Stimulated activated CD4-positive, alpha-beta T cell treated with anti-CD3 and anti-CD28 coated beads, TNF-alpha, amount 100 ng/mL, for 1 hour (primary cell): ENCODE data around the gene SUSD4.

Experiments used
- DNase-seq, 3 donors: peaks; one replicate each; pipeline ENCODE4 v3.0.0-alpha.2; 2020; ENCODE audit warnings: low read depth in 3 of 3, low spot score in 1 of 3

The SUSD4 gene

DNA sequence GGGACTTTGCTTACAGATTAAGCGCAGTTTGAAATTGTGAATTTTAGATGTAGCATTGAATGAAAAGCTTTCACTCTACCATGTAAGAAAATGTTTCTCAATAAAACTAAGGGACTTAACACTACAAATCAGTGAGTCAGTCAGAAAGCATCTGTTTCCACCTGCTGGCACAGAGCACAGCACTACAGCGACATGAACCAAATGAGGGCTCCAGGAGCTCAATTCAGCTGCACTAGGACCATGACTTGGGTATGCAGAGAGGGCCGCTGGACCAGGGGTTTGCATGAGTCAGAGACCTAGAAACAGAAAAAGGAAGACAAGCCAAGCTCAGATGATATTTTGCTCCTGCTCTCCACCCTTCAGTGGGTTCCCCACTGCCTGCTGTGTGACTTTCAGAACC is 5.2 kb downstream of the SUSD4 start:
- no peak for DNase-seq

DNA sequence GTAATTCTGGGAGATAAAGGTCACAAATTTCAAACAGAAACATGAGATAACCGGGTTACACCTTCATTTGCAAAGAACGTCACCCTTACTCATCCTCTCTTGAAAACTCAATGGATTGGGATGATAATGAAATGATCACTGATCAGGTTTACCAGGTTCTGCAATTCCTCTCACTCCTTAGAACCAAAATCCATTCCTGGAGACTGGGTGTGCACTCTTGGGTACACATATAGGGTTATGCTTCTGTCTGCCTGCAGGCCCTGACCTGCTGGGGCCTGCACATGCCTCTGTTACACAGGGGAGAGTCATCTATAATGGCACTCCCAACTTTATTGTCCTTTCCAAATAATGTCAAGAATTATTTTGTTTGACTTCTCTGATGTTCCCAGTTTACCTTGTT is 8.3 kb downstream of the SUSD4 start:
- no peak for DNase-seq

DNA sequence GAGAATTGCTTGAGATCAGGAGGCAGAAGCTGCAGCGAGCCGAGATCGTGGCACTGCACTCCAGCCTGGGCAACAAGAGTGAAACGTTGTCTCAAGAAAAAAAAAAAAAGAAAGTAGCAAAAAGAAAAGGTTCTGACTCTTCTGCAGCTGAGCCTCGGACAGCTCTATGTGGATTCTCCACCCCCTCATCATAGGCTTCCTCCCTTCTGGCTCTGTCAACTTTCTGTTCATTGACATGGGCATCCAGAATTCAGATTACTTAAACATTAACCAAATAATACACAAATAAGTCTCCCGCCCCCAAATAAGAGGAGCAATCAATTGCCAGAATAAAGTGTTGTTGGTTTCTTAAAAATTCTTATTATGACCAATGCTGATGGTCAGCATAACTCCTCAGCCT is 10.0 kb downstream of the SUSD4 start:
- no peak for DNase-seq

DNA sequence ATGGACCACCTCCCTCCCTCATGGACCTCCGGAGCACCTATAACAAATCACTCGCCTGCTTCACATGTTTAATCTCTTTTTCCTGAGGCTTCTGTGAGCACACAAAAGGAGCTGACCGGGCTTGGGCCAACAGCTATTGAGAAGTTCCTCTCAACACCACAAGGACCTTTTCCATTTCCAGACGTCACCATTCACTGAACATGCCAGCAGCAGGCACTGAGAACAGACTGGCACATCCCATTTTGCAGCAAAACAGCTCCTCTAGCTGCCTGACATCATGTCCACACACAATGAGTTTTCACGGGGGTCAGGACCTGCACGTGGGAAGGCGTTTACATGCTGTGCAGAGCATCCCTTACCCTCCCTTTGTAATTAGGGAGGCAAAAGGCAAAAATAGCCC is 11.0 kb downstream of the SUSD4 start:
- DNase-seq: no peak

DNA sequence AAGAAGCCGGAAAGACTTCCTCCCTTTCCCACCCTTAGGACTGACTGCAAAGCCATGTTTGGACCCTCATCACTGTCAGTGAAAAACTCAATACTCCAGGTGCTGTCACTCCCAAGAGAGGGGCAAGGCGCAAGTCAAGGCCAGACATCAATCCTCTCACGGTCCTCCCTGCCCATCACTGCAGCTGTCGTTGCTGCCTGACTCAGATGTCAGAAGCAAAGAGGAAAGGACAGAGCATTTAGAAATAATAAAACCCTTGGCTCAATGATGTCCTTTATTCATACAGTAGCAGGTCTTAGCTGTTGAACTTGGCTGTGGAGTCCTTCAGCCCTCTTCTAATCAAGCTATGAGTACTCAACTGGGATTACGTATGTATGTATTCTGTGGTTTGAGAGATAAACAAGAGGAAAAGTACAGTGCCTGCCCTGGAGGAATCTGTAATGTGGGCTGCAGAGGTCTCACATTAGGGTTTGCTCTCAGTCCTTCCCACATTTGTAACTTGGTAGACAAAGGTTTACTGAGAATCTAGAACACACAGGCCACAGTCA is 13.5 kb downstream of the SUSD4 start:
- no peak for DNase-seq

DNA sequence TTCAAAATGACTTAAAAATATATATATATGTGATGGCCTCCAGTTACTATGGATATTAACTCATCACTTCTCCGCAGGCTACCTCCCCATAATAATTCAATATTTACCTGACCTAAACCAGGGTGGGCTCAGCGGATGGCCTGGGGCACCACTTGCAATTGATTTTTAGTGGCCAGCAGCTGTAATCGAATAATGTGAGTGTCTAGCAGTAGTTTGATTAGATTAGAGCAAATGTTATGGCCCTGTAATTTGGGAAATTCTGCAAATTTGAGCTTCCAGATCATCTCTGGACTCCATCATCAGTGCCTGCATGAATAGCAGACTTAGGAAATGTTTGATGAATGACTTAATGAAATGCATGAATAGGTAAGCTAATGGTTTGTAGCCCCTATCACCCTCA is 14.7 kb downstream of the SUSD4 start:
- no peak for DNase-seq

DNA sequence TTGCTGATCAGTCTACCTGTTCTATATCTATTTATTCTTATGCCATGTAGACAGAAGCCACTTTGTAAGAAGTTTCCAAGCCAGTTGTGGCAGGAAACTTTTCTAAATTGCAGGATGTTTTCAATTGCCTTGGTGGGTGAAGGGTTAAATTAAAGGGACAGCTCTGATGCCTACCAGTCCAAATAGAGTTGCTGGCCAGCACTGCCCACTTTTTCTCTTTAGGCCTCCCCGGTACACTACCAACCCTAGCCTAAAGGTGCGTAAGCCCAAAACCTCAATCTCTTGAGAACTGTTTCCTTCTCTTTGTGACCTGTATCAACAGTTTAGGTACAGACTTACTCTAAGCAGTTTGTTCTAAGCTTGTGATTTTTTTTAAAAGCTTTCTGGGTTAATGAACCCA is 15.5 kb downstream of the SUSD4 start:
- no peak for DNase-seq

DNA sequence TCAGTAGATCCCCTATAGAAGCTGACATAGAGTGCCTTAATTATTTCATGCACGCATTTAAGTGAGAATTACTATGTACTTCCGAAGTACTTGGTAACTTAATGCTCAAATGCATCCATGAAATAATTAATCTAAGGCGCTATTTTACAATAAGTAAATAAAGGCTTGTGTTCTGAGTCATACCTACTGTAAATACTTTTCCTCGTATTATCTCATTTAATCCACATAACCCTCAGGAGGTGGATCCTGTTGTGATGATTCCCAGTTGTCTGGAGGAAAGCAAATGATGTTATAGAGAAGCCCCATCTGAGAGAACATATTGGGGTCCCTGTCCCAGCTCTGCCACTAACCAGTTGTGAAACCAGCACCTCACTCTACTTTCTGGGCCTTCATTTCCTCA is 16.4 kb downstream of the SUSD4 start:
- no peak for DNase-seq

DNA sequence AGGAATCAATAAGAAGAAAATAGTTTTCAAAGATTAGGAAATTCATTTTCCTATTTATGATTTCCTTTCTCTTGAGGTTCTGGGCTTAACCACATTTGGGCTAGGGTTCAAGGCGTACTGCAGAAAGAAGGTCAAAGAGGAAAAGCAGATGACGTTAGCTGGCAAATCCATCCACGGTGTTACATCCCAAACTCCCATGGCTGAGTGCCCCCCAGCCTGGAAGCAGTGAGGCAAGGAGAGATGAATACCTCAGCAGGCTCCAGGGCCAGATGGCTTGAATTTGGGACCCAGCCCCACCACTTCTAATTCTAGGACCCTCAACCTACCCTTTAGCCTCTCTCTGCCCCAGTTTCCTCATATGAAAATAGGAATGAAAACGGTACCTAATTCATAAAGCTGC is 17.7 kb downstream of the SUSD4 start:
- no peak for DNase-seq

DNA sequence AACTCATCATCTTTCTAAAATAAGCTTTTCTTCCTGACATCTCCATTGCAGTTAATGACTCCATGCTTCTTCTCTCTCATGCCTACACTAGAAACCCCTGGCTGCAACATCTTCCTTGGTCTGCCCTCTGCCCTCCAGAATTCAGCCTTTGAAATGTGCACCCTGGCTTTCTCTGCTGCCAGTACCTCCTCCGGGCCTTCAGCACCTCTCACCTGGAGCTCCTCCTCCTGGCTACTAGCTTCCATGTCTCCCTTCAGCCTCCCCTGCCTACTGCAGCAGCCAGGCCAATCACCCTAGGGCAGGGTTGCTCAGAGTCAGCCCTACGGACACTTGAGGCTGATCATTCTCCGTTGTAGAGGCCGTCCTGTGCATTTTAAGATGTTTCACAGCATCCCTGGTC is 18.3 kb downstream of the SUSD4 start:
- no peak for DNase-seq

DNA sequence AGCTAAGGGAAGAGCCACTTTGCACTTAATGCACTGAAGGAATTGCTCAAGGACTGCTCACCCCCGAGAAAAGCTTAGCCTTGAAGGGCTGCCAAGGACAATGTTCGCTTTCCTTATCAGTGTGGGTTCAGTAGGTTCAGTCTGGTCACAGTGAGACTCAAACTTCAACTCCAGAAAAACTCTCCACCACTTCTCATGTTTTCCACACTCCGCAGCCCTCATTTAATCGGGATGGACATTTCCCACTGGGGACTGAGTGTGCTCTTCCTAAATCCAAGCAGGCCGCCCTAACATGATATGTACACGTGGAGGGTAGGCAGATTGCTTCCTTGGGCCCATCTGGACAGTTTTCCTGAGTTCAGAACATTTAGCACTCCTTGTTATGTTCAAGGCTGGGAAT is 19.5 kb downstream of the SUSD4 start:
- DNase-seq: no peak

DNA sequence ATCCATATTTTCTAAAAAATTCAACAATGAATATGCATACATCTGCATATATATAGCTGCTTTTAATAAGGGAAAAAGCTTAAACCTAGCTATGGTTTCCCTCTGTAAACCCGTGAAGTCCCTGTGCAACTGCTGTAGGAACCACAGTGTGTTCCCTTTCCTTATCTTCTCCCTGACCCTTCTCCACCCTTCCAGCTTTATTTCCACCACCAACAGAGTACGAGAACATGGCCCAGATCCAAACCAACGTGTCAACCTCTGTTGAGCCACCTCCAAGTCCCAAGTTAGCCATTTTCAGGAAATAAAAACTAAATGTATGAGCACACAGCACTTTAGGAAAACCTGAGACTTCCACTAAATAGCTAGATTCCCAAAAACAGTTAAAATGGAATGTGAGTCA is 20.3 kb downstream of the SUSD4 start:
- DNase-seq: no peak

DNA sequence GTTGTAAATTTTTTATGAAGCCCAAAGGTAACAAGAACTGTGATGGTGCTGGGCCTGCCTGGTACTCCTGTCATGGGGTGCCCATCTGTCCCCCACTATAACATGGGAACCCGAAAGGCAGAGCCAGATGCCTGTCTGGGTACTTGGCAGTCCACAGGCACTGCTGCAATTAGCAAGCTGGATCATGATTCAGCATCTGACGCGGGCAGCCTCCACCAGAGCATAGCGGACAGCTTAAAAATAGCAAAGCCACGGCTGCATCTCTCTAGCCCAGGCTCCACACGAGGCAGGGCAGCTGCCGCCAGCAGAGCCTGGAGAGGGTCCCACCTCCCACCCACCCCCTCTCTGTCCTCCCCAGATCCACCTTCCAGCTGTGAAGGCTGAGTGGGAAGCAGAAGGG is 22.9 kb downstream of the SUSD4 start:
- DNase-seq: no peak

DNA sequence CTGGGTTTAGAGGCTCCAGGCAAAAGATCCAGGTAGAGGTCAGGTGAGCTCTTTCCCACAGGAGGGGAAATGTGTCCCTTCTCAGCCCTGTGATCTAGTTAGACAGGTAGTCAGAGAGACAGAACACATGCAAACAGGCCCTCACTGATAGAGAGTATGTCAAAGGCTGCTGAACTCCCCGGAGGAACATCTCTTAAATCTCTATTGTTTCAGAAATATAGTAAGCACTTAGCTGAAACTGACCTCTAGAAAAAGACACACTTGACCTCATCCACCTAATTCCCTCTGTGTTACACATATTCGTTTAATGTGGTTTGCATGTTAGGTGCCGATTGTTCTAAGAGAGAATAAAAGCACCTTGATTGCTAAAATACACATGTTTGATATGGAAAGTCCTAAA is 23.3 kb downstream of the SUSD4 start:
- DNase-seq: no peak

DNA sequence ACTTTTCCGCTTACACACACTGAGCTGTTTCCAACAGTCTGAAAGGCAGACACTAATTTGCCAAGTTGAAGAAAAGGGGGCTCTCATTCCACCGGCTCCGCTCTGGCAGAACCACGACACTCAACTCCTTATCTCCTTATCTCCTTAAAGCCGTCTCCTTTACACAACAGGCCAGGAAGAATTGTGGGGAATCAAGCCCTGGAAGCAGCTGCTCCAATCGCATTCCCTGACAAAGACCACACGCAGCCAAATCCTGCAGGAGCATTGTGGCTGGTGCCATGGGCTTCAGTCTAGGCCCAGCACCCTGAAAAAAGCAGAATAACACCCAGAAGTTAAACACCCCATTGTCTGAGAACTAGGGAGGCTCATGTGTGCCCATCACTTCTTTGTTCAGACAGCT is 24.1 kb downstream of the SUSD4 start:
- no peak for DNase-seq

DNA sequence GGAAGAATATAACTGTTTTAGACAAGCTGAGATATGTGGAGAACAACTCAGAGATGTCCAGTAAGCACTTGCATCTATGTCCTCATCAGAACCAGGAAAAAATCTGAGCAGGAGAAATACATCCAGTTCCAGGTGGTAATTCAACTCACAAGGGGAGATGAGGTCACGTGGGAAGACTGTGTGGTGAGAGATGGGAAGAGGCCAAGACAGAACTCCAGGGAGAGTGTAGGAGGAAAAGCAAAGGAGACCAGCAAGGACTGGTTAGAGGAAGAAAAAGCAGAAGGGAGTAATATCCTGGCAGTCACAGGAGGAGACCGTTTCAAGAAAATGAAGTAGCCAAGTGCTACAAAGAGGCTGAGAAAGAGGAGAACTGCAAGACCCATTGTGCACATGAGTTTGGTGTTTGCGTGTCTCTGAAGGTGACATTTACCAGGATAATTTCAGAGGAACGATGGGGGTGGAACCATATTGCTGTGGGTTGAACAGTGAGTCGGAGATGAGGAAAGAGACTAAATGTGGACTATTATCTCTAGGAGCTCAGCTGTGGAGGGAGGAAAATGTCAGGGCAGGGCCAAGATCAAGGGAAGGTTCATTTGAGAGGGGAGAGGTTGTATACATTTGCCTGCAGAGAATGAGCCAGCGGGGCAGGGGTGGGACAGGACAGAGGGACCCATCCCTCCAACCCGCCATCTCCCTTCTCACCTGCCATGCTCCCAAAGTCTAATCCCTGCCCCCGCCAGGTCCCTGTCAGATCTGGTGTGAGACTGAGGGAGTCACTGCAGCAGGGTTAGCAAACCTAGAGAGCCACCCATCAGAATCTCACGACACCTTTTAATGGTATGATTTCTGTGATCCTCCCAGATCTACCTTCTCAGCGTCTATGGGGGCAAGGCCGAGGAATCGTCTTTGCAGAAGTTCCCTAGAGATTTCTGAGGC is 24.9 kb downstream of the SUSD4 start:
- DNase-seq: no peak

DNA sequence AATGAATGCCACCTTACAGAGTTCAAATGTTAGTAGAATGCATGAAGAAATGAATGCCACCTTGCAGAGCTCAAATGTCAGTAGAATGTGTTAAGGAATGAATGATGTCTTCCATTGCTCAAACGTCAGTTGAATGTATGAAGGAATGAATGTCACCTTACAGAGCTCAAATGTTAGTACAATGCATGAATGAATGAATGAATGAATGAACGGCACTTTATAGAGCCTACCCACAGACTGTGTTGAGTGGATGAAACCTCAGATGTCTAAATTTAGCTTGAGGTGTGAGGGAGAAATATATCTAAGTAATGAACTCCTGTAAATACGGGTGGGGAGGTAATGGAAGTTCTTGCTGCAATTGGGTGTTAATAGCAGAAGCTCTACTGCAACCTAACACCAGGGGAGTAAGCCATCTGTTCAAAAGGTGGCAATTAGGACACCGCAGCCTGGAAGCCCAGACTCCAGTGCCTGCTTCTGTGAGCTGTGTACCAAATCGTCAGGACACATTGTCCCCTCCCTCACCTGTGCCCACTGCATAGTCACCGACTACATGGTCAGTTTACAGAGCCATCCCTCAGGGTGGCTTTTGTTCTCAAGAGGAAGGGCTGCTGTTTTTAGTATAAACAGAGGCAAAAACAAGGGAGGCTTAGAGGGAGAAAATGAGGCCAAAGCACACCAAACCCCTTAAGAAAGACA is 26.7 kb downstream of the SUSD4 start:
- no peak for DNase-seq

DNA sequence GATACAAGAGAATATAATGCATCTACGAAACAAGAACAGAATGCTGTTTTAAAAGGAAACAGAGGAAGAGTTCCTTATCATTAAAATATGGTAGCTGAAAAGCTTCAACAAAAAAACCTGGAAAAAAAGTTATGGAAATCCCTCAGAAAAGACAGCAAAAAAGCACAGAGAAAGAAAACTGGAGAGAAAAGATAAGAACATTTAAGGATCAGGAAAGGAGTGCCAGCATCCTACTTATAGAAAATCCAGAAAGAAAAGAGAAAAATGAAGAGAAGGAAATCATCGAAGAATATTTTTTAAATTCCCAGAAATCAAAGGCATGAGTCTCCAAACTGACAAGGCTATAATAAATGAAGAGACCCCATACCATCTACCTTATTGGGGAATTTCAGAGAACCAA is 29.8 kb downstream of the SUSD4 start:
- DNase-seq: no peak

DNA sequence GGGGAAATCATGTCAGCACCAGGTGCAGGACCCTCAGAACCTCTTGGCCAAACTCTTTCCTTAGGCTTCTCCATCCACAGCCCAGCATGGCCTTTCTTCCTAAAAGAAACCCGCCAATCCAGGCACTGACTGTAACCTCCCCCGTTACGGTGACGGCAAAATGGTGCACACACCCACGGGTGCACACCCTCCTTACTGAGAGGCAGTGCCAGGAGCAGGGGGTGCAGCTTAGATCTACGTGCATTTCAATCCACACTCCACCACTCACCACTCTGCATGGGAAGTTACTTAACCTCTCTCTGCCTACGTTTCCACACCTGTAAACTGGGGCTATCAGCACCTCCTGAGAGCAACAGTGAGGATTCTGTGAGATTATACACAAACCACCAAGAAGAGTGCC is 31.0 kb downstream of the SUSD4 start:
- no peak for DNase-seq

DNA sequence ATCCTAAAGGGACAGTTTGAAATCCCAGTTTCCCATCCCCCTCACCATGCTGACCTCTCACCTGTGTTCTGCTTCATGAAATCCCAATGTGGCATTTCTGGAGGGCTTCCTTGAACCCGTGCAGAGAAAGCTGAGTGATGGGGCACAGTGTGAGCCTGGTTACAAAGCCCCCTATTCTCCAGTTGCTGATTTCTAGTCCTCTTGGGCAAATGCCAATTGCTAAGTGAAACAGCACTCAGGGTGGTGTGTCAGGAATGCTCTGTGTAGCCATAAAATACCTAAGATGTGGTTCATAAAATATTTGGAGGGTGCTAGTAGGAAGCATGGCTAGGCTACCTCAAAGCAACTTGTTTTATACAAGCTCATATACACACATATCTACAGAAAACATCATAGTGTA is 32.0 kb downstream of the SUSD4 start:
- DNase-seq: no peak

DNA sequence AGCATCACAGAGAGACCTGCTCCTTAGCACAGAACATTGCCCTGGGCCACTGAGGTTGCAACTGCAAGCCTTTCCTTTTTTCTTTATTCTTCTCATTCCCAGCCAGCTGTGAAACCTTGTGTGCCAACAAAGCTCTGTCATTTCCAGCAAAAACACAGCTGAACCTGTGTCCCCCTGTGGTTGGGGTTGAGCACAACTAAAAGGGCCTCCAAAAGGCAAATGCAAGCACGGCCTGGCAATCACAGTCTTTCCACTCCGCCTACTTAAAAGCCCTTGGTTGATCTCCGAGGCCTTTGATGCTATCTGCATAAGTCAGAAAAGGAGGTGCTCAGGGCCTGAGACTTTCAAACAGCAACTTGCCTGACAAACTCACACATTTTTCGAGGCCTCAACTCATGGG is 32.7 kb downstream of the SUSD4 start:
- no peak for DNase-seq

DNA sequence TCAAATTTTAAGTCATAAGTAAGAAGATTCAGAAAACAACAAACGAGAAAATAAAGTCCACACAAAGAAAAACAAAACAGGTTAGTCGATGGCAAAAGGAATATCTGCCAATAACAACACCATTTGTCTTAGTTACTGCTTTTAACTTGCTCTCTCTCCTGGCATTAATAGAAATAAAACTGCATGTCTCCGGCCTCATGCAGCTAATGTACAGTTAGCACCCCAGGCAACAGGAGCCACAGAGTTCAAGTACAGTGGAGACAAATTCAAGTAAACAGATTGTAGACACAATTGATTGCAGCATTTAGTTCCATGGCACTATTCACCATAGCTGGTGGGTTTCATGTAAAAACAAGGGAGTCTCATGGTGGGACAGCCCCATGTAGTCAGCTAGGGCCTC is 33.5 kb downstream of the SUSD4 start:
- no peak for DNase-seq
